Gastroesophageal sphincter (tissue), 3 donors: Measurements from ENCODE around the gene FARS2.

Source experiments
- CTCF ChIP-seq, 4 experiments: fragments of 200-600 bp in 2 of 4; fragments of 450-650 bp in 2 of 4; sonication (generic) in 1 of 4; IDR thresholded peaks; one replicate each; pipeline ENCODE4 v1.5.1; 2017 to 2019; ENCODE audit warnings: antibody characterized with exemption in 4 of 4, mild to moderate bottlenecking in 2 of 4, moderate library complexity in 2 of 4
- POLR2A ChIP-seq, 2 donors: fragments of 450-650 bp; IDR thresholded peaks; one replicate each; pipeline ENCODE4 v1.6.1; 2017; ENCODE audit warnings: antibody characterized with exemption in 2 of 2, mild to moderate bottlenecking in 2 of 2, moderate library complexity in 1 of 2

- TF ChIP-seq CTCF (IDR thresholded peaks at IDR 0.05) (no peak), POLR2A (IDR thresholded peaks at IDR 0.05) (no peak)
Observed at GRCh38 chr6:5243069-5243468, 18.2 kb upstream of the FARS2 start.
